Left ventricle myocardium superior (tissue), 1 donor: ENCODE data around the gene NFIA. TPM values are rescaled to one million over a fixed set of nuclear protein-coding genes. Genes with fewer than 3 reads are reported as not detected.
A peak's percentile ranks its signal among the peaks of the same experiment; 100 is the strongest.

ENCODE experiments used
- ATAC-seq: fragments of 200-7000 bp; cut with Tn5 transposase; one replicate; pipeline ENCODE4 v1.9.1; 2020; ENCODE audit warnings: mild to moderate bottlenecking, moderate library complexity
- DNase-seq: peaks from one replicate; pipeline ENCODE4 v3.0.0-alpha.2; 2020
- intact Hi-C: fragments of 100-400 bp; cut with micrococcal nuclease; formaldehyde crosslinking; loops from one replicate; pipeline ENCODE4 v1.11.0; 2022
- total RNA-seq: library from RNA; stranded (reverse); fragmentation: NEBNext Ultra II Directional; extraction: Animal tissue kit (Norgen Biotek cat#: 25700); gene quantifications from one replicate; pipeline ENCODE4 v1.2.1, GENCODE V29; 2021
- donor health status: DM: no; HTN: yes; CAD: no; lungs with severe emphysema.

The NFIA gene
- total RNA-seq, 1 donor from 2014 or later: 102 TPM

DNA sequence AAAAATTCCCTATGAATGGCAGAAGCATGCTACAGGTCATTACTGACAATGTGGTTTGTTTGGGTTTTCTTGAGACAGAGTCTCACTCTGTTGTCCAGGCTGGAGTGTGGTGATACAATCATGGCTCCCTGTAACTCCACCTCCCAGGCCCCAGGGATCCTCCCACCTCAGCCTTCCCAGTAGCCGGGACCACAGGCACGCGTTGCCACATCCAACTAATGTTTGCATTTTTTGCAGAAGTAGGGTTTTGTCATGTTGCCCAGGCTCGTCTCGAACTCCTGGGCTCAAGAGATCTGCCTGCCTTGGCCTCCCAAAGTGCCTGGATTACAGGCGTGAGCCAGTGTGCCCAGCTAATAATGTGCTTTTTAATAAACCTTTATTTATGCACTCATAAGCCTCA, 259.1 kb downstream of the NFIA start:
- intact Hi-C loops: no loop called here
- ATAC-seq: no peak
- DNase-seq: peak; percentile 28

DNA sequence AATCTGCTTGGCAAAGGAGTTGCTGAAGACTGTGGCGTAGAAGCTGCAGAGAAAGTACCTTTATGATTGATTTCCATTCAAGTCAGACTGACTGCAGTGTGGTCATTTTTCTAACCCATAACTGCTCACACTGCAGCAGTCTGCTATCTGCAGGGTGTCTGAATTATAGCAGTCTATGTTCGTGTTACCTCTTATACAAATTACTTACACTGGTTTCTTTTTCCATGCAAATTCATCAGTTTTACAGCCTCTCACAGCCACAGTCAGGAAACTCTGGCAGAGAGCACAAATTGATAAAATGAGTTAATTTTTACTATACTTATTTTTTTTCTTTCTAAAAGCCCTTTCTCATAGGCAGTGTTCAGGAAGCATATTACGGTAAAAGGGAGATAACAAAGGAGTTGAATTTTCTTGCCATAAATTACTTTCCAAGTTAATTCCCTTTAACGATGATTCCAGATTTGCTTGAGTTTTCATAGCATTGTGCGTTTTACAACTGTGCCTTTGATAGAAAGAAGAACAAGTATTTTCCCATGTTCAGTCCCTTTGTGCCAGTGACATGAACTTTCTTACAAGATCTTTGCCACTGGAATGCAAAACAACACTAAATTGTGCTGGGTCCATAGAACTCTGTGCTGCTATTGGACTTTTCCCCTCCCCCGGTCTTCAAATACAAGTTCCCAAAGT, 261.5 kb downstream of the NFIA start:
- ATAC-seq: no peak
- intact Hi-C loops: no loop called here
- no peak for DNase-seq

DNA sequence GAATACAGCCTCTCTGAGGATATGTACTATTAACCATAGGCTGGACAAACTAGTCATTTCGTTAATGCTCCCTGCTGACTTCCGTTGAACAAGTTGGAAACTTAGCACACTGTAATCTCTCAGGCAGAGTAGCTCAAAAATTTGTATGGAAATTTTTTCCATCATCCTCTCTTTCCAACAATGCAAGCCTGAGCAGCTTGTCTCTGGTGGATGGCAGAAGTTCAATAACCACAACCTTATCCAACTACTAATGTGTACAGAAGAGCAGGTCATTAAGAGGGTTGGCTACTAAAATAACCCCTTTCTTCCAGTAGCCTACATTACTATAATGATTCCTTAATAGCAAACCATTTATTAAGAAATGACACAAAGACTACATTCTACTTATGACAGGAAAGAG, 262.3 kb downstream of the NFIA start:
- intact Hi-C loops: no loop called here

GRCh38 chr1:61348025-61348665, 265.8 kb downstream of the NFIA start:
- no peak for ATAC-seq
- DNase-seq: no peak
- intact Hi-C loops: no loop called here

More for the DNA sequence above, 262.3 kb downstream of the NFIA start:
- DNase-seq (no peak), ATAC-seq (peak; percentile 67)

DNA sequence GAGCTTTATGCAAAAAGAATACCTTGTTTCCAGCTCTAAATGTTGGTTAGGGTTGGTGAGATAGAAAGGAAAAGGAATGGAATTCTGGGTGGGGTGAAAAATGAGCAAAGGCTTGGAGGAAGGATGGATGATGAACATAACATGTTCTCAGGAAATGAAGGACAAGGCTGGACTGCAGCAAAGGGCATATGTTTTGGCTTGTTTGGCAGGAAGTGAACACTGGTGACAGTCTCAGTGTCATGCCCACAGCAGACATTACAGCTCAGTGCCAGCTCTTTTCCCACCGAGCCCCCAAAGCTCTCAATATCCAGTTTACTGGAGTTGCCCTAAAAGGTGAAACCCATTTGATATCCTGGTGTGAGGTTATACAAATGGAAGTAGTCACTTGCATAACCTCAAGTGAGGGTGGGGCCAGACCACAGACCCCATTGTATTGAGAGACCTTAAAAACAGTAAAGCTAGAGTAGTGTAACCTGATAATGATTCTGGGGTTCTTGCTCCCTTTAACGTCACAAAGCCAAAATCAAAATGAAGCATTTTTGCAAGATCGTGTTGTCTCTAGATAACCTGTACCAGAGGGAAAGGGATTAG, 270.6 kb downstream of the NFIA start:
- DNase-seq (no peak), ATAC-seq (peak; percentile 45)
- intact Hi-C loops: no loop called here

DNA sequence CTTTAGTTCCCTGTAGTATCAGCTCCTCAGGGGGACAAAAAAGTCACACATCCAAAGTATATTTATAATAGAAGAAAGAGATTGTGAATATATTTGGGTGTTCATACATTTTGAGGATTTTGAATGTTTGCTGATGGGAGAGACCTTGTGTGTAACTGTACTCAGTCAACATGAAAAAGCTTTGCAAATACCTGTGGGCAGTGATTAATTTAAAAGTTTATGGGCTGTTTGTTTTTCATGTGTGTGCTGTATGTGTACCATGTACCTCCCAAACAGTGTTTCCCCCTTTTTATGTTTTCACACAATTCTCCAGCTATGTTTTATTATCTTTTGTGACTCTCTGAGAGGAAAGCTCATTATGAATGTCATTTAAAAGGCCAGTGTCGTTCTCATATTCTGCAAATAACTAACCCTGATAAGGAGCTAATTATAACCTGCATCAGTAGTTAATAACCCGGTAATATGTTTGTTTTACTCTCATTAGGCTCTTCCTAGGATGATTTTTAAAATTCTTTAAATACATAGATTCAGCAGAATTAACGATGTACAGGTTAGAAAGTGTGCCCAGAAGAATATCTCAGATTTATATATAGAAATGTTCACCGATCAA, 271.5 kb downstream of the NFIA start:
- intact Hi-C loops: no loop called here
- DNase-seq (no peak), ATAC-seq (peak; percentile 35)

DNA sequence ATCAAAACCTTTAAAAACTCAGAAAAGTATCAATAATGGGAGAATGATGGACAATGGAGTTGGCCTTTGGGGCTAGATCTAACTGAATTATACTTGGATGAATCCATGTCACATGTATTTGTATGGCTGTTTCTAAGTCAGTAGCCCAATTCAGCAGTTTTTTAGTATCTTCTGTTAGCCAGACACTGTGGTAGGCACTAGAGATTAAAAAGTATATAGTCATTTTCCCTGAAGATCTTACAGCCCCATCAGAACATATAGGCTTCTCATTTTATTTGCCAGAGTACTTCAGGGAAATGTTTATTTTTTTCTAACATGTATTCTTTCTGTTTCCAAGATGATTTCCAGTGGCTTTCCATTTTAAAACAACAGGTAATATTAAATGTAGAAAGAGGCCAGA, 273.7 kb downstream of the NFIA start:
- no peak for DNase-seq
- intact Hi-C loops: no loop called here
- ATAC-seq: no peak

DNA sequence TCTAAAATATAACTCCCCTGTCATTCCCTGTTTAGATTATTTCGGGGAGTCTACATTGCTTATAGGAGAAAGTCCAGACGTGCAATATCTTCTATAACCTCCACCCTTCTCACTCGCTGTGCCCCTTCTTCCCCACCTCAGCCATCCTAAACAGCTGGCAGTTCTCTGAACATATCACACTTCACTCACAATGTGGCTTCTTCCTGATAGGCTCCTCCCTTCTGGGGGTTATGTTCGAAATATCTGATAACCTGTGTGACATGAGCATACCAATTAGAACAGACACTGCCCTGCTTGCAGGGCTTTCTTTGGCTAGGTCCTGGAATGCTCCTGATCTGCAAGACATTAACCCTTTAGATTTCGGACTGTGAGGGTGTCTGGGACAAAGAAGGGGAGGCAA, 274.6 kb downstream of the NFIA start:
- ATAC-seq: no peak
- intact Hi-C loops: no loop called here
- DNase-seq: no peak

DNA sequence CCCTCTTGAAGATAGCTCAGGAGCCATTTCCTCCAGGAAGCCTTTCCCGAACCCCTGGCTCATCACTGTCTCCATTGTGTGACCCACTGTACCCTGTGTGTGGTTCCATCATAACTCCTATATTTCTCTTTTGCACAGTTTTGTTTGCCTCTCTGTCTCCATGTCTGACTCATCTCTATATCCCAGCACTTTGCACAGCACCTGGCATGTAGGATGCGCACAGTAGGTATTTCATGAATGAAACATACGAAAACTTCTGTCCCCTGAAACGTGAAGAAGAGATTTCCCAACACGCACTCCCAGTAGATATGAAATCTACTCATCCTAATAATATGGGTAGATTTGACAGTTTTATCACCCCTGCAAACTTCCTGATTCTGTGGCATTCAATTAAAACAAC, 275.2 kb downstream of the NFIA start:
- DNase-seq (no peak), ATAC-seq (no peak)
- intact Hi-C loops: no loop called here

DNA sequence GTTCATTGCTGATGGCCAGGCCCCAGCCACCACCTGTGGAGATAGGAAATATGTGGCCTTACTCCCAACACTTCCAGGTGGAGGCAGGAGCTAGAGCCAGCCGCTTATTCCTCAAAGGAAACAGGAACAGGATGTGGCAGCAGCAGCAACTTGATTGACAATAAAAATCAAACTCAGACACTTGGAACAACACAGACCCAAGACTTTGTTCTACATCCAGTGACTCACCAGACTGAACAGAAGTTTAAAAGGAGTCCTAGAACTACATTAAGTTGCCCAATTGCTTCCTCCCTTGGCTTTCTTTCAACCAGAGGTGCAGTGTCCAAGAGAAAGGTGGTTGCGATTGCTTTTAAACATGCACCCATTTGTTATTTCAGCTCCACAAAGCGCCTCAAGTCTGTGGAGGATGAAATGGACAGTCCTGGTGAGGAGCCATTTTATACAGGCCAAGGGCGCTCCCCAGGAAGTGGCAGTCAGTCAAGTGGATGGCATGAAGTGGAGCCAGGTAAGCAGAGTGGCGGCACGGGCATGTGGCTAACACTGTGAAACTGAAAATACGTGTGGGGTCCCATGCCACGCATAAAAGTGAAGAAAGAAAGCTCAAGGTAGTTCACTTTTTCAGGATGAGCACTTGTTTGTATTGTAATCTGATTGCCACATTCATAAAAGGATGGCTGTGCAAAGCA, 276.6 kb downstream of the NFIA start:
- no peak for DNase-seq
- ATAC-seq: no peak
- intact Hi-C loops: no loop called here

DNA sequence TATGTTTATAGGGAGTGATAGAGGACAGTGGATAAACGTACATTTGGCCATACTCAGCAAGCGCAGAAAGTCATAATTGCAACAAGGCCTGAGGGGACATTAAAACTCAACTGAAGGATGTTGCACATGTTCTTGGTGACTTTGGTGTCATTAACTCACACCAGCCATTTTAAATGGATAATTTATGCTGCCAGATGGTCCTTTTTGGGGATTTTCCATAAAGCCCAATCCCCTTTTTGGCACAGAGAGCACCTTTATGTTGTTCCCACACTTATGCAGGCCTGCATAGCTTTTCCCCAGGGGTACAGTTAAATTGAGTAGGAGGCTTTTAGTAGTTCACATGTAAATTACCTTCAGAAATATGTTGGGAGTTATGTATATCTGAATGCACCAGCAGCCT, 279.6 kb downstream of the NFIA start:
- intact Hi-C loops: no loop called here
- ATAC-seq (no peak), DNase-seq (no peak)

GRCh38 chr1:61362351-61362750, 280.0 kb downstream of the NFIA start:
- DNase-seq (no peak), ATAC-seq (no peak)
- intact Hi-C loops: no loop called here

DNA sequence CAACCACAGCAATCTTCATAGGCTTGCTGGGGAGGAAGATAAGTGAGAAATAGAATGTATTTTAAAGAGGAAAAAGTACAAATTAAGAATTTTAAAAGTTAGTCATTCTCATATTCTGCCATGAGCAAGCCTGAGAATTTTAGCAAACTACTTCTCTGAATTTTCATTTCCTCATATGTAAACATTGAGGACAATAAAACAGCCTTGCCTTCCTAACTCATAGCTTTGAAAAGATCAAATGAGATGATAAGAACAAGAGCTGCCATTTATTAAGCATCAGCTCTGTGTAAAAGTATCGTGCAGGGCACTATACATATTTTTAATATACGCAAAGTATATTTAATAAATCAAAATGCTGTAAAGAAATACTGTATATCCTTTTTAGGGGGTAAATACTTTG, 286.0 kb downstream of the NFIA start:
- DNase-seq: no peak
- ATAC-seq: no peak
- intact Hi-C loops: no loop called here

DNA sequence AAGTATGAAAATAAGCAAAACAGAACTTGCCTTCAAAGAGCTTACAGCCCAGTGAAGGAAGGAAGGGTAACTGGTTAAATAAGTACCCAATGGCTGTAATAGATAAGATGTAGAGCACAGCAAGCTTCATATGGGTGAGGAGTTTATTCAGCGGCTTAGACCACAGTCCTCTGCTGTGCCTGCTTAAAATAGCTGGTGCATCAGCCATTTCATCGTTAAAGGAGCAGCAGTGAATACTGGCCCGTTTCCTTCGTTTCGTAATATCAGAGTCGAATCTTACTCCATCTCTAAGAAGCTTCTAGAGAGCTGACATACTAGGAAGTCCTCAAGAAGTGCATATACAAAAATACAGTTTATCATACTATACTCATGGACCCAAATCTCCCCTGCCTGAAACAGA, 286.5 kb downstream of the NFIA start:
- intact Hi-C loops: no loop called here
- DNase-seq (no peak), ATAC-seq (peak; percentile 87)

- ATAC-seq (peak; percentile 22), DNase-seq (no peak)
- intact Hi-C loops: no loop called here
Observed at GRCh38 chr1:61370177-61370912, 288.0 kb downstream of the NFIA start.

DNA sequence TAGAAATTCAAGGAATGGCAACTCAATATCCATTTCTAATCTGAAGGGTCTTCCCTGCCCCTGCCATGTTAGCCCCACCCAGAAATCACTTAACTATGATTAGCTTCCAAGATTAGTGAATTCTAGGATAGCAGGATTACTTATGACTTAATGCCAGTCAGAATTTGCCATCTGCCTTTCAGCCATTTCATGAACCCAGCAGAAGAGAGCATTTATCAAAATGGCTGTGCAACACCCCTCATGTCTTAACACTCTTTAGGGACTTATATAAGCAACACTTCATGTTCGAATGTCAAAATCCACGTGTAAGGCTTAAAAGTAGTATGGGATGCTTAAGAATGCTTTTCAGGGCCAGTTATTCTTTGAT, 288.5 kb downstream of the NFIA start:
- intact Hi-C loops: no loop called here
- DNase-seq (no peak), ATAC-seq (no peak)

GRCh38 chr1:61372944-61373343, 290.6 kb downstream of the NFIA start:
- DNase-seq (no peak), ATAC-seq (no peak)
- intact Hi-C loops: no loop called here

DNA sequence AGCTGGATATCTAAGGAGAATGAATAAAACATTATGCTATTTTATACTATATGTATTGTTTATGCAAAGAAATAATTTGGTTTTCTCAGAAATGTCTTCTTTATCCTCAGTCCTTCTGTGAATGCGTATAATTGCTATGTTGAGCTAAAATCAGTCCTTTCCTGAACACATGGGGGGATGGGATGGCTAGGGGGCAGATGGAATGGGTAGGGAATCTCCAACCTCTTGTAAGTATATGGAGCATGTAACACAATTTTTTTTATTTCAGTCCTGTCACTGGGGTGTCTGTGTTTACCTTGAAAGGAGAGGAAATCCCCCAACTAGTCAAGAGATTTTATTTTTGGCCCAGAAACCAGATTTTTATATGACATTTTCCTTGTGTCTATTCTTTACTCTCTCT, 291.8 kb downstream of the NFIA start:
- no peak for DNase-seq
- intact Hi-C loops: no loop called here
- ATAC-seq: no peak

GRCh38 chr1:61375082-61375880, 292.9 kb downstream of the NFIA start:
- ATAC-seq (no peak), DNase-seq (no peak)
- intact Hi-C loops: no loop called here
